Right cardiac atrium (tissue), 5 donors: ENCODE measurements around the gene CRTC3. TPM values are rescaled to one million over a fixed set of nuclear protein-coding genes. Genes with fewer than 3 reads are reported as not detected.
A peak's percentile ranks its signal among the peaks of the same experiment; 100 is the strongest.
"Not testable (repeated sequence)": the region's sequence is repeated elsewhere in the genome, so short reads cannot be mapped to it uniquely, and the experiment has no call there.

Experiments used
- ATAC-seq, 2 donors: fragments of 200-7000 bp; cut with Tn5 transposase; one replicate each; pipeline versions ENCODE4 v1.8.0 to v1.9.1; 2020; ENCODE audit warnings: moderate library complexity in 2 of 2, mild to moderate bottlenecking in 1 of 2
- DNase-seq, 3 donors: peaks; one replicate each; pipeline ENCODE4 v3.0.0-alpha.2; 2020
- H3K27ac ChIP-seq: one replicate; pipeline ENCODE4 v1.5.1; 2013; ENCODE audit warnings: mild to moderate bottlenecking, low read length, control low read depth, moderate library complexity
- H3K27me3 ChIP-seq: one replicate; pipeline ENCODE4 v1.6.1; 2013; ENCODE audit not compliant: control insufficient read depth, insufficient read depth
- H3K4me1 ChIP-seq: one replicate; pipeline ENCODE4 v1.6.1; 2013; ENCODE audit warnings: low read length; ENCODE audit not compliant: control insufficient read depth, insufficient read depth
- H3K4me3 ChIP-seq: one replicate; pipeline ENCODE4 v1.5.1; 2013; ENCODE audit warnings: low read length, control low read depth
- H3K9me3 ChIP-seq: one replicate; pipeline ENCODE4 v1.6.1; 2013; ENCODE audit warnings: low read length; ENCODE audit not compliant: control insufficient read depth
- WGBS: extraction: QIAGEN DNeasy Blood & Tissue Kit; methylation state at CpG from one replicate; pipeline ENCODE4 v1.1.7; 2013; 5-methylcytosine and 5-hydroxymethylcytosine counted together
- intact Hi-C, 4 donors: fragments of 100-400 bp; cut with DNase I; formaldehyde crosslinking; loops; one replicate each; pipeline versions ENCODE4 v1.11.0 to v1.14.0; 2022 to 2023
- polyA plus RNA-seq: library from polyadenylated mRNA; stranded (reverse); fragments of 200-250 nt; gene quantifications from one replicate; pipeline ENCODE4 v1.2.3, GENCODE V29; 2013
- total RNA-seq, 4 donors: library from RNA; stranded (reverse); fragmentation: NEBNext Ultra II Directional; extraction: Animal tissue kit (Norgen Biotek cat#: 25700); gene quantifications; one replicate each; pipeline ENCODE4 v1.2.1, GENCODE V29; 2021
- donor health status: healthy with polysubstance abuse.
- donor health status: DM: no; HTN: yes; CAD: no.
- donor health status: DM: no; HTN: no; CAD: no.
- donor health status: DM: no; HTN: yes; CAD: no; lungs with severe emphysema.
- donor health status: DM: yes; HTN: yes; CAD: no.

The CRTC3 gene
- total and polyA plus RNA-seq, 5 donors = 15.1 to 35.5 (median 30.4) TPM

DNA sequence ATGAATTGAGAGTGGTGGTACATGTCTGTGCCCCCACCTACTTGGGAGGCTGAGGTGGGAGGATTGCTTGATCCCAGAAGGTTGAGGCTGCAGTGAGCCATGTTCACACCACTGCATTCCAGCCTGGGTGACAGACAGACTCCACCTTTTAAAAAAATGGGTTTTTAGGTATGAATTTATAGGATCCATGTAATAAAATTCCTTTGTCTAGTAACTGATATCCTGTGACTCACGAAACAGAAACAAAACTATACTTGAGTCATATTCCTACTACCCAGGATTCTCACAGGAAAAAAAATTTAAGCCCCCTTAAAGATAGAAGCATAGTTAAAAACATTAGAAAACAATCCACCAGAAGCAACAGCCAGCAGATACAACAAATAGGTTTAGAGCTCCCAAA is 10.0 kb upstream of the CRTC3 start:
- no peak for DNase-seq

DNA sequence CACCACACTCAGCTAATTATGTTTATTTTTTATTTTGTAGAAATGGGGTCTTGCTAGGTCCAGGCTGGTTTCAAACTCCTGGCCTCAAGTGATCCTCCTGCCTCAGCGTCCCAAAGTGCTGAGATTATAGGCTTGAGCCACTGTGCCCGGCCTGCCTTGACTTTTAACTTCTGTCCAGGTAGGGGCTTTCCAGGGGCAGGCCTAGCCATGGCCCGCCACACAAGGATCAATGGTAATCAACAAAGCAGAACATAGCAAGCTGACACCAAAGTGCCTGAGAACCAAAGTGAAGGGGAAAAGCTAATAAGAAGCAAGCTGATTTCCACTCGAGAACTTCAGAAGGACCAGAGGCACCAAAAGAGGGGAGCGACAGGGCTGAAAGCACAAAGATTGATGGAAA is 9.4 kb upstream of the CRTC3 start:
- intact Hi-C loops = no loop called here
- Histone ChIP-seq H3K4me1 (no peaks in the 10 kb centered on the region), H3K27ac (no peak overlapping the region), H3K4me3 (no peak overlapping the region), H3K9me3 (no peaks in the 10 kb centered on the region), H3K27me3 (no peaks in the 10 kb centered on the region)
- ATAC-seq (no peak), DNase-seq (no peak)
- 90% methylated on average over 5 of the region's 5 CpGs for WGBS

More for the DNA sequence above, 10.0 kb upstream of the CRTC3 start:
- no peak overlapping the region for H3K27ac ChIP-seq
- no peak for ATAC-seq
- H3K27me3 ChIP-seq = no peaks in the 10 kb centered on the region
- 78% methylated on average over 1 of the region's 1 CpG for WGBS
- no peaks in the 10 kb centered on the region for H3K9me3 ChIP-seq
- H3K4me3 ChIP-seq = no peak overlapping the region
- H3K4me1 ChIP-seq = no peaks in the 10 kb centered on the region
- intact Hi-C loops = no loop called here

DNA sequence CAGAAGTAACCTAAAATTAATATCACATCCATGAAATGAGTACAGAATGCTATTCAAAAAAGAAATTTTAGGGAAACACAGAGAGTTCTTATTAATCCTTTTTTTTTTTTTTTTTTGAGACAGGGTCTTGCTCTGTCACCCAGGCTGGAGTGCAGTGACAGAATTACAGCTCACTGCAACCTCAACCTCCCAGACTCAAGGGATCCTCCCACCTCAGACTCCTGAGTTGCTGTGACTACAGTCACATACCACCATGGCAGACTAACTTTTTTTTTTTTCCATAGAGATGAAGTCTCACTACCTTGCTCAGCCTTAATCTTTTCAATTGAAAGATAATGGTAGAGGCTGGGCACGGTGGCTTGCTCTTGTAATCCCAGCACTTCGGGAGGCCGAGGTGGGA is 6.3 kb upstream of the CRTC3 start:
- Histone ChIP-seq H3K27me3 (no peaks in the 10 kb centered on the region), H3K27ac (no peak overlapping the region), H3K4me3 (no peak overlapping the region), H3K9me3 (no peaks in the 10 kb centered on the region), H3K4me1 (no peaks in the 10 kb centered on the region)
- DNase-seq (no peak), ATAC-seq (no peak)
- 92% methylated on average over 3 of the region's 3 CpGs for WGBS
- intact Hi-C loops = no loop called here

DNA sequence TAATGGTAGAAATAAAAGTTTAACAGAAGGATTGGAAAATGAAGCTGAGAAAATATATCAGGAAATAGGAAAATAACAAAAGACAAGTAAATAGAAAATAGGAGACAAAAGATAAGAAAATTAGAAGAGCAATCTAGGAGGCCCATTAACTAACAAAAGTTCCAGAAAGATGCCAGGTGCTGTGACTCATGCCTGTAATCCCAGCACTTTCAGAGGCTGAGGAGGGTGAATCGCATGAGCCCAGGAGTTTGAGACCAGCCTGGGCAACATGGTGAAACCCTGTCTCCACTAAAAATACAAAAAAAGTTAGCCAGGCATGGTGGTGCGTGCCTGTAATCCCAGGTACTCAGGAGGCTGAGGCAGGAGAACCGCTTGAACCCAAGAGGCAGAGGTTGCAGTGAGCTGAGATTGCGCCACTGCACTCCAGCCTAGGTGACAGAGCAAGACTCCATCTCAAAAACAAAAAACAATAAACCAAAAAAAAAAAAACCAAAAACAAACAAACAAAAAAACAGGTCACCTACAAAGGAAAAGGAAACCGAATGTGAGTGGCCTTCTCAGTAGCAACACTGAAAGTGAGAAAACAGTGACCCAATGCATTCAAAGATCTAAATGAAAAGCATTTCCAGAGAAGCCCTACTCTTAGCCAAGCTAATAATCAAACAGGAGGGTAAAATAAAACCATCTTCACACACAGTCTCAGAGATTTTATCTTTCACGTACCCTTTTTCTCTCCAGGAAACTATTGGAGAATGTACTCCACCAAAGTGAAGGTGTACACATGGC is 5.5 kb upstream of the CRTC3 start:
- DNase-seq, H3K4me1 ChIP-seq, intact Hi-C loops, H3K27ac ChIP-seq, H3K9me3 ChIP-seq, H3K27me3 ChIP-seq, H3K4me3 ChIP-seq, ATAC-seq: not testable (repeated sequence)
- 90% methylated on average over 6 of the region's 6 CpGs for WGBS

DNA sequence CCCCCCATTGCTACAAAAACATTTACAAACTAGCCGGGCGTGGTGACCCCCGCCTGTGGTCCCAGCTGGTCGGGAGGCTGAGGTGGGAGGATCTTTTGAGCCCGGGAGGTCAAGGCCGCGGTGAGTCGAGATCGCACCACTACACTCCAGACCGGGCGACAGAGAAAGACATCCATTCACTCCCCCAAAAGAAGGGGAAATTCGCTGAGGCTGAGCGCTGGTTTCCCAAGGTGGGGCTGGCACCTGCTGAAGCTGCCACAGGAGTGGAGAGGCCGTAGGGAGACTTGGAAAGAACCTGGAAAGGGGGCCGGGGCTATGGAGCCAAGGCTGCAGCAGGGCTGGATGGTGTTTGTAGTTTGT is 732 bp upstream of the CRTC3 start:
- DNase-seq (peak in 2 of 3 donors; percentile 16 to 57), ATAC-seq (no peak)
- peak overlapping the region; percentile 87 for H3K4me3 ChIP-seq
- intact Hi-C loops = loop anchor here in 1 of 4 donors (5.0 kb wide), 1 partner anchor 73 kb away; no protein-coding TSS in a partner anchor
- peaks cover under 1% of the 10 kb centered on the region for H3K4me1 ChIP-seq
- 78% methylated on average over 15 of the region's 15 CpGs for WGBS
- H3K9me3 ChIP-seq = no peaks in the 10 kb centered on the region
- H3K27ac ChIP-seq = no peak overlapping the region
- H3K27me3 ChIP-seq = no peaks in the 10 kb centered on the region

DNA sequence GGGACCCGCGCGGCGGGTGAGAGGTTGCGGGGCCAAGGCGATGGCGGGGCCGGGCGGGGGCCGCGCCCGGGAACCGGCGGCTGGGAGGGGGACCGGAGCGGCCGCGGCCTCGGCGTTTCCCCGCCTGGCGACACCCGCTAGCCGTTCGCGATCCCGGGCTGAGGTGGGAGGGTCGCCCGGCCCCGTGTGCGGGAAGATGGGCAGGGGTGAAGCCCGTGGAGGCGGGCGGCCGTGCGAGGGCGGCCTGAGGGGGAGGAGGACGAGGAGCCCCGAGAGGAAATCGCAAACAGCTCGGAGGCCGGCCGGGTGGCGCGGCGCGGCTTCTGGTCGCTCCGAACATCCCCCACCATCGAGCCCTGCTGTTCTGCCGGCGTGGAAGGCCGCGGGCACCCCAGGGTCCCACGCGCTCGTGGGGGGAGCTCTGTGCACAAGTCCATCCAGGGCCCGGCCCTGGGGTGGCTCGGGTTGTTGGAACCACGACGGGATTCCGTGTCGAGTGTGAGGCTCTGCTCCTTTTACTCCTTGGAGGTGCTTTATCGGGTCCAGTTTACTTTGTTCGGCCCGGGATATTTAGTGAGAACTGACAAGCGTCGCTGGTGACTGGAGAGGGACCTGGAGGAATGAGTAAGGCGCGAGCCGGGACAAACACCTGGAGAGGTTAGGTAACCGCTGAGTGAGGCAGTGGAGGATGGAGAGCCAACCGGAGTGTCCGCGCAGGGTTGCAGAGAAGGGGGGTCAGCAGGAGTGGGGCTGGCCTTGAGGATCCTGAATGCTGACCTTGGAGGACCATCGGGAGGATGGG is 728 bp downstream of the CRTC3 start:
- Histone ChIP-seq H3K4me1 (peaks cover 6% of the 10 kb centered on the region), H3K27ac (peak overlapping the region; percentile 89), H3K27me3 (no peaks in the 10 kb centered on the region), H3K4me3 (peak overlapping the region; percentile 87), H3K9me3 (no peaks in the 10 kb centered on the region)
- peak; percentile 54 to 82 (median 79) for DNase-seq
- ATAC-seq = peak; percentile 55 to 63
- WGBS = under 1% methylated on average over 76 of the region's 76 CpGs
- intact Hi-C loops = loop anchor here in 1 of 4 donors (10.0 kb wide), 1 partner anchor 74 kb away; no protein-coding TSS in a partner anchor

DNA sequence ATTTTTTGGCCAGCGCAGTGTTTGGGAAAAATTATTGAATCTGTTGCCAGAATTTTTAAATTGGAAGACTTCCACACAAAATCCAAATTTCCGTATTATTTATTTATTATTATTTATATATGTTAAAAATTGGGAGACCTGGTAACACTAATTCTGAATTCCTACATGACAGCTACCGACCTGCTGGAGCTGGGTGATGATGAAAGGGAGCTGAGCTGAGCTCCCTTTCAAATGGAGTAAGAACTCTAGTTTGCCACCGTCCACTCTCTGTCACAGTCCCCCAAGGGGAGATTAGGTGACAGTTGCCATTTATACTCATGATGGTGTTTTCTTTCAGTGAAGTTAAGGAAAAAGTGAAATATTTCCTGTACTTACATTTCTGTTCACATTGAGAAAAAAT is 1.4 kb downstream of the CRTC3 start:
- no peaks in the 10 kb centered on the region for H3K27me3 ChIP-seq
- intact Hi-C loops = loop anchor here in 1 of 4 donors (10.0 kb wide), 1 partner anchor 74 kb away; no protein-coding TSS in a partner anchor
- DNase-seq = no peak
- peak overlapping the region; percentile 87 for H3K4me3 ChIP-seq
- 26% methylated on average over 4 of the region's 4 CpGs for WGBS
- H3K27ac ChIP-seq = peak overlapping the region; percentile 76
- H3K4me1 ChIP-seq = peaks cover 6% of the 10 kb centered on the region
- H3K9me3 ChIP-seq = no peaks in the 10 kb centered on the region
- no peak for ATAC-seq

DNA sequence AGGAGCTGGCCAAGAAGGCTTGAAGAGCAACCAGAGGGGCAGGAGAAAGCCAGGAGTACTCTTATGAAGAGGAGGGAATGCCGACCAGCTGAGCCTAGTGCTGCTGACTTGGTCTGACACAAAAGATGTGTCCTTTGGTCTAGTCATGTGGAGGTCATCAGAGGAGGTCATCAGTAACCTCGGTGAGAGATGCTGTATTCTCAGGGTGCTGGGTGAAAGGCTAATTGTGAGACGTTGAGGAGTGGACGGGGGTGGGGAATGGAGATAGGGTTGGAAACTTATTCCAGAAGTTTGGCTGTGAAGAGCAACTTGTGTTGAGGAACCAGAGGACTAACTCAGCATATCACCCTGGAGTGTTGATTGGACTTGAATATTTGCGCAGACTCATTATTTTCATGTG is 5.5 kb downstream of the CRTC3 start:
- peak overlapping the region; percentile 68 for H3K27ac ChIP-seq
- H3K9me3 ChIP-seq = no peaks in the 10 kb centered on the region
- 45% methylated on average over 5 of the region's 5 CpGs for WGBS
- DNase-seq (no peak), ATAC-seq (no peak)
- H3K4me3 ChIP-seq = no peak overlapping the region
- intact Hi-C loops = loop anchor here in 1 of 4 donors (10.0 kb wide), 1 partner anchor 70 kb away; no protein-coding TSS in a partner anchor
- H3K4me1 ChIP-seq = peaks cover 13% of the 10 kb centered on the region
- no peaks in the 10 kb centered on the region for H3K27me3 ChIP-seq

DNA sequence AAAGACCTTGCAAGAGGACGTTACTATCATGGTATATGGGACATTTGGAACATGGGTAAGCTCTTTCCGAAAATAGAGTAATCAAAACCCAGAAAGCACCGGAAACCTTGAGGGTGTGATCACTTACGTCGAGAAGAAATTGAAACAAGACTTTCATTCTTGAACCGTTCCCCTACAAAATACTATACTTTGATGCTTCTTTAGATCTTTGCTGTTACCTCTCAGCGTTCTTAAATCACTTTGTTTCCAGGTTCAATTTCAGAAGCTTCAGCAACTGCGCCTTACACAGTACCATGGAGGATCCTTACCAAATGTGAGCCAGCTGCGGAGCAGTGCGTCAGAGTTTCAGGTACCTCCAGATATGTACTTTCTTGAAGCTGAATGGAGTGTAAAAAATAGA is 10.1 kb downstream of the CRTC3 start:
- H3K4me3 ChIP-seq = no peak overlapping the region
- ATAC-seq = no peak
- DNase-seq = peak in 1 of 3 donors; percentile 19
- peaks cover 11% of the 10 kb centered on the region for H3K4me1 ChIP-seq
- H3K27ac ChIP-seq = no peak overlapping the region
- intact Hi-C loops = loop anchor here in 1 of 4 donors (10.0 kb wide), 1 partner anchor 65 kb away; no protein-coding TSS in a partner anchor
- H3K9me3 ChIP-seq = no peaks in the 10 kb centered on the region
- no peaks in the 10 kb centered on the region for H3K27me3 ChIP-seq
- 91% methylated on average over 10 of the region's 10 CpGs for WGBS

DNA sequence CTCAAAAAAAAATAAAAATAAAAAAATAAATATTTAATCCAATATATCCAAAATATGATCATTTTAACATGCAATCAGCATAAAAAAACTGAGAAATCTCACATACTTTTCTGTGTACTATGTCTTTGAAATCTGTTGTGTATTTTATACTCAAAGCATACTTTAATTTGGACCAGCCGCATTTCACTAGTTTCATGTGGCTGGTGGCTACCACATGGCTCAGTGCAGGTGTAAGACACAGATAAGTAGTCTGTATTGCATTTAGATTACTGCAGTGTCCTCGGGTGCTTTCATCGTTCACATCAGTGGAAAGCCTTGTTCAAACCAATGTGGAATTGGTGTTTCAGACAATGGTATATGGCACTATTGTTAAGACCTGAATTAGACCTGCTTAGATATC is 11.0 kb downstream of the CRTC3 start:
- peaks cover 7% of the 10 kb centered on the region for H3K4me1 ChIP-seq
- intact Hi-C loops = no loop called here
- ATAC-seq (no peak), DNase-seq (no peak)
- 80% methylated on average over 3 of the region's 3 CpGs for WGBS
- no peaks in the 10 kb centered on the region for H3K27me3 ChIP-seq
- no peaks in the 10 kb centered on the region for H3K9me3 ChIP-seq
- no peak overlapping the region for H3K4me3 ChIP-seq
- no peak overlapping the region for H3K27ac ChIP-seq

DNA sequence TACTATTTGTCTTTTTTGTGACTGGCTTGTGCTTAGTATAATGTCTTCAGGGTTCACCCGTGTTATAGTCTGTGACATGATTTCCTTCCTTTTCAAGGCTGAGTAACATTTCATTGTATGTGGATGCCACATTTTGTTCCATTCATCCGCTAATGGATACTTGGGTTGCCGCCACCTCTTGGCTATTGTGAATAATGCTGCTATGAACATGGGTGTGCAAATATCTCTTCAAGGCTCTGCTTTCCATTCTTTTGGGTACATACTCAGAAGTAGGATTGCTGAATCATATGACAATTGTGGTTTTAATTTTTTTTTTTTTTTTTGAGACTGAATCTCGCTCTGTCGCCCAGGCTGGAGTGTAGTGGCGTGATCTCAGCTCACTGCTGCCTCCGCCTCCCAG is 15.4 kb downstream of the CRTC3 start:
- WGBS = 94% methylated on average over 7 of the region's 7 CpGs
- H3K4me1 ChIP-seq = peaks cover 2% of the 10 kb centered on the region

More for the DNA sequence above, 15.4 kb downstream of the CRTC3 start:
- no peak overlapping the region for H3K4me3 ChIP-seq
- intact Hi-C loops = no loop called here
- no peaks in the 10 kb centered on the region for H3K27me3 ChIP-seq
- no peak for ATAC-seq
- DNase-seq = peak in 1 of 3 donors; percentile 25
- H3K27ac ChIP-seq = no peak overlapping the region
- H3K9me3 ChIP-seq = no peaks in the 10 kb centered on the region
